HG02852 (cell line): ENCODE results near the gene AK2.
"Not testable (repeated sequence)": the region's sequence is repeated elsewhere in the genome, so short reads cannot be mapped to it uniquely, and the experiment has no call there.

Experiments used
- ATAC-seq: cut with Tn5 transposase; IDR thresholded peaks from one replicate; pipeline ENCODE4 v1.9.1; 2021; ENCODE audit warnings: mild to moderate bottlenecking, moderate library complexity; ENCODE audit not compliant: unreplicated experiment

AK2 gene

GRCh38 chr1:33036526-33037503, at the start of gene AK2:
Gene AK2 (minus strand): TSS chr1:33036883. CDS start chr1:33036828, 55 bp downstream.
- ATAC-seq = peak; percentile 99

DNA sequence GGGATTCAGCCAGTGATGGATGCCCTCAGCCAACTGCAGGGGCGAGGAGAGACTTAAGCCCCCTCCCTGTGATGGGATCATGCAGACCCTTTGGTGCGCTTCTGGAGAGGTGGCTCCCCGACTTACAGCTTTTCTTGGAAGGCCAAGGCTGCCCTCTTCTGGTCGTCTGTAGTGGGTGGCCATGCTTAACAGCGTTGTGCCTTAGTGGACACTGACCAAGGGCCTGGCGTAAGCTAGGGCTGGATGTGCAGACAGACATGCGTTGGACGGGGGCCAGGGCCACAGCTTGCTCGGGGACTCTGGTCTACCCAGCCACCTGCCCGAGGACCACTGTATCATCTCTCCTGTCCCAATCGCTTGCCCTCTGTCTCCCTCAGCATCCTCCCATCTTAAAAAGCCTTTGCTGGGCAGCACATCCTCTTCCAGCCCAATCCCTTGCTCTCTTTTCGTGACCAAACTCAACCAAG, 49.7 kb upstream of the AK2 start:
- no peak for ATAC-seq

GRCh38 chr1:33085332-33085731, 48.6 kb upstream of the AK2 start:
- ATAC-seq = no peak

- no peak for ATAC-seq
These were observed 46.0 kb upstream of the AK2 start for GRCh38 chr1:33082575-33083108.

- no peak for ATAC-seq
These were observed 45.0 kb upstream of the AK2 start for GRCh38 chr1:33081554-33082305.

GRCh38 chr1:33080885-33081553, 44.3 kb upstream of the AK2 start, which contains the start of gene AZIN2:
Gene AZIN2 (plus strand): TSS chr1:33081153. CDS start chr1:33082250, 1,097 bp downstream.
- ATAC-seq = peak; percentile 98

- ATAC-seq = no peak
These were observed 43.7 kb upstream of the AK2 start for GRCh38 chr1:33080373-33080772.

GRCh38 chr1:33078030-33078591, 41.4 kb upstream of the AK2 start:
- no peak for ATAC-seq

DNA sequence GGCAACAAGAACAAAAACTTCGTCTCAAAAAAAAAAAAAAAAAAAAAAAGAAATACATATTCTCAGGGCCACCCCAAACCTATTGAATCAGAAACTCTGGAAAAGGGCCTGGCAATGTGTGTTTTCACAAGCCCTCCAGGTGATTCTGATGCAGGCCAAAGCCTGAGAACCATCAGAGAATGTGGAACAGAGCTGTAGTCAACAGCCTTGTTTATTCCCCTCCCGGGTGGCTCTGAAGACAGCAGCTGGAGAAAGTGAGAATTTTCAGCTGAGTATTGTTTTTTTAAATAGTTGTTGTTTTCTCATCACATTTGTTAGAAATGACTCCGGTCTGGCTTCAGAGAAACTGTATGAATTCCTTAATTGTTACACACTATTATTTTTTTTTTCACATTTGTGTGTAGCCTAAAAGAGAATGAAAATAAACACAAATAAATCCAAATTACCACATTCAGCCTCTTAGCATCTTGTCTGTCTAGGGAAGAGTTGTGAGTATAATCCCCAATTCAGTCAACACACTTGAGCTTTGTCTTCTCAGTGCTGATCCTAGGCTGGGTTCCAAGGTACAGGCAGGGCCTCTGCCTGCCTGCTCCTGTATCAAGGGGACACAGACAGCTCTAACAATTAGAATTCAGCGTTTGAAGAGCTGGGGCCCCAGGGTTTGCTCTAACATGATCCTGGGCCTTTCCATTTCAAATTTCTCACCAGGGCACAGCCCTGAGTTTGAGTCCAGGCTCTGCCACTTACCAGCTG, 37.7 kb upstream of the AK2 start:
- no peak for ATAC-seq

GRCh38 chr1:33072707-33073106, 36.0 kb upstream of the AK2 start:
- no peak for ATAC-seq

- no peak for ATAC-seq
These were observed 33.9 kb upstream of the AK2 start for GRCh38 chr1:33070628-33071027.

- ATAC-seq = not testable (repeated sequence)
These were observed 31.4 kb upstream of the AK2 start for GRCh38 chr1:33068108-33068507.

DNA sequence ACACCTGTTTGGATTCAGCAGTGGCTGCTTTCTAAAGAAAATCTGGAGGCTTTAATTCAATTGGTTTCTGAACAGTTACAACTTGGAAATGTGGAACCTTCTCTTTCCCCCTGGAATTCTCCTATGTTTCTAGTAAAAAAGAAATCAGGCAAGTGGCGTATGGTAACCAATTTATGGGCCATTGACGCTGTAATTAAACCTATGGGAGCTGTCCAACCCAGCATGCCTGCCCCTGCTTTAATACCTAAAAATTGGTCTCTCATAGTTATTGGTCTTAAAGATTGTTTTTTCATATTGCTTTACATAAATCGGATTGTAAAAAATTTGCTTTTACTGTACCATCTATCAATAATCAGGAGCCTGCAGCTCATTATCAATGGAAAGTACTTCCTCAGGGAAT, 29.8 kb upstream of the AK2 start:
- not testable (repeated sequence) for ATAC-seq

- ATAC-seq = no peak
These were observed 28.6 kb upstream of the AK2 start for GRCh38 chr1:33065301-33065700.

GRCh38 chr1:33064284-33064683, 27.6 kb upstream of the AK2 start:
- ATAC-seq = not testable (repeated sequence)

DNA sequence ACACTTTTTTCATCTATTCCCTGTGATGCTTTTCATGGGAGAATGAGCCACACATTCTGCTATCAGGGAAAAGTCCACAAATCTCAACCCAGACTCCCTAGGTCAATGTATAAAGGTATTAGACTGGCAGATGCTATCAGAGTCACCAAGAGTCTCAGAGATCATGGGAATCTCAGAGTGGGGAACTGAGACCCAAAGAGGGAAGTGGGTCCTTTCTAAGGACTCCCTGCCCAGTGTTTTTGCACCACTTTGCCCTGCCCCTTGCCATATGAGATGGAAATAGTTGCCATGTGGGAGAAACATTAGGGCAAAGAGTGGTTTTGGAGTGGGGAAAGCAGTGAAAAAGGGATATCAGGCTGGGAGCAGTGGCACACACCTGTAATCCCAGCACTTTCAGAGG, 25.2 kb upstream of the AK2 start:
- no peak for ATAC-seq

DNA sequence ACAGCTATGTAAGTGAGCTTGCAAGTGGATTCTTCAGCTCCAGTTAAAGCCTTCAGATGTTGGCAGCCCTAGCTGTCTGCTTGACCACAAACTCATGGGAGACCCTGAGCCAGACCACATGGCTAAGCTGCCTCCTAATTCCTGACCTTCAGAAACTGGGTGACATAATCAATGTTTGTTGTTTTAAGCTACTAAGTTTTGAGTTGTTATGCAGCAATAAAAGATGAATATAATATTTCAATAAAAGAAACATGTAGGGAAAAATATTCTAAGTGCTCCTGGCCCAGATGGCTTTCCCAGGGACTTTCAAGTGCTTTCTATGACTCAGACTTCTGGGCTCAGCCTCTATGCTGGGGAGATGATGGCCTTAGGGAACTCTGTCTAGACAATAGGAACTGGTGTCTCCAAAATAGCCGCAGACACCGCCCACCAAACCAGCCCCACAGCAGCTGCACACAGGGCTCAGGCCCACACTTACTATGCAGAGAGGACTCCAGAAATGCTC, 23.9 kb upstream of the AK2 start:
- ATAC-seq = no peak

- ATAC-seq = no peak
These were observed 20.4 kb upstream of the AK2 start for GRCh38 chr1:33057095-33057494.

- ATAC-seq = no peak
These were observed 19.7 kb upstream of the AK2 start for GRCh38 chr1:33056426-33056825.
